Activated T-cell treated with anti-CD3 and anti-CD28 coated beads for 4 hours (primary cell): ENCODE measurements around the gene ZNF584.
A peak's percentile ranks its signal among the peaks of the same experiment; 100 is the strongest.
"Not testable (repeated sequence)": the region's sequence is repeated elsewhere in the genome, so short reads cannot be mapped to it uniquely, and the experiment has no call there.

Experiments
- DNase-seq: peaks from one replicate; pipeline ENCODE4 v3.0.0-alpha.2; 2020

The ZNF584 gene

DNA sequence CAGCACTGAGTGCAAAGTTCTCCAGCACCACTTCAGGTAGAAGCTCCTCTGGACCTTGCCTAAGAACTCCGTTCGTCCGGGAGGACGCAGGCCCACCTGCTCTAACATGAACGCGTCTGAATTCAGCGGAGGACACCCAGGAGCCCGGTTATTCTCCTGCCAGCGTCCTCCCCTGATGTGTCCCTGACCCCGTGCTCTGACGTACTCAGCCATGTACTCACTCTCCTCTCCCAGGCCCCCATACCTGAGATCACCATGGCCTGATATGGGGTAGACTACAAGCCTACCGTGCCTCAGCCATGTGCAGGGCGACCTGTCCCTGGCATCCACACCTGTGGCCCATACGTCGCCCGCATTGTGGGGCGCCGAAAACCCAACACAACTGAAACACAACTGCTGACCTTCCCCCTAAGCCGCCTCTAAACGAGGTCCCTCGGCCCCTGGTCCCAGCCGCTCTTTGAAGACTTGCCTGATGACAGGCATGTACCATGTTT is 744 bp upstream of the ZNF584 start:
- no peak for DNase-seq

DNA sequence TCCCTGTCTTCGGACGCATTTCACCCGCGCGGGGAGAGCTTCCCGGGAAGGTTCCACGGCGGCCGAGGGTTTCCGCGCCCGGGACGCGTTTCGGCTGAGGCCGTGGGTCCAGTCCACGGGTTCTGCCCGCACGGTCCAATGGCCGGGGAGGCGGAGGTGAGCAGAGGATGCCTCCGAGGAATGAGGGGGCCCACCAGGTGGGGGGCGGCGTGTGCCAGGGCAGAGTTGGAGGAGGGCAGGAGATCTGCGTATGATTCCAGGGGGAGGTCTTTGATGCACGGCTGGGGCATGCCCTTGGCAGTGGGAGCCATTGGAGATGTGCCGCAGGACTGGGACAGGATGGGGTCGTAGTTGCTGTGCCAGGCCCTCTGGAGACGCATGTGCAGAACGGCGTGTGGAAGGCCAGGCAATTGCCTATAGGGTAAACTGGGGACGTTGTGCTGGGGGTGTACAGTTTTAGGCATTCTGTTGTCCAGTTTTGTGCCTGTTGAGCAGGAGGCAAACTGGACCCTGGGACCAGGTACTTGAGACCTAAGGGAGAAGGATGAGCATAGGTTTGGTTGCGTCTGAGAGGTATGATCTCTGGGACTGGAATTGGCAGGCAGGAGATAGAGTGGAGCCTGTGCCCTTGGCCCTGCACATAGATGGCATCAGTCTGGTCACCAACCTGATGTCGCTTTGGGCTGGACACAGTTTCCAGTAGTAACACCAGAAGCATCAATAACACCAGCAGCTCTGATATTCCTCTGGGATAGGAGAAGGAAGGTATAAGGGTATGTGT is 751 bp downstream of the ZNF584 start:
- DNase-seq: no peak

DNA sequence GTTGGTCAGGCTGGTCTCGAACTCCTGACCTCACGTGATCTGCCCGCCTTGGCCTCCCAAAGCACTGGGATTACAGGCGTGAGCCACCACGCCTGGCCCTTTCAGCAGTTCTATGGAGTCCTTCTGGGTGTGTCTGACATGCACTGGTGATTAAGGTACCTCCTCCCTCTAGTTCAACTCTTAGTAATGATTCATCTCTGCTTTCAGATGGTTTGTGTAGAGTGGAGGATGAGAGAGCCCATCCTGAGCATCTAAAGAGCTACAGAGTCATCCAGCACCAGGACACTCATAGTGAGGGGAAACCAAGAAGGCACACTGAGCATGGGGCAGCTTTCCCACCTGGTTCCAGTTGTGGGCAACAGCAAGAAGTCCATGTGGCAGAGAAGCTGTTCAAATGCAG is 8.2 kb downstream of the ZNF584 start:
- no peak for DNase-seq

DNA sequence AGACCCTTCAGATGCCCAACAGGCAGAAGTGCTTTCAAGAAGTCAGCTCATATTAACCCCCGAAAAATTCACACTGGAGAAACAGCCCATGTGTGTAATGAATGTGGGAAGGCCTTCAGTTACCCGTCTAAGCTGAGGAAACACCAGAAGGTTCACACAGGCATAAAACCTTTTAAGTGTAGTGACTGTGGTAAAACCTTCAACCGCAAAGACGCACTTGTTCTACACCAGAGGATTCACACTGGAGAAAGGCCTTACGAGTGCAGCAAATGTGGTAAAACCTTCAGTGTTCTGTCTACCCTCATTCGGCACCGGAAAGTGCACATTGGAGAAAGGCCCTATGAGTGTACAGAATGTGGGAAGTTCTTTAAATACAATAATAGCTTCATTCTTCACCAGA is 8.6 kb downstream of the ZNF584 start:
- no peak for DNase-seq

DNA sequence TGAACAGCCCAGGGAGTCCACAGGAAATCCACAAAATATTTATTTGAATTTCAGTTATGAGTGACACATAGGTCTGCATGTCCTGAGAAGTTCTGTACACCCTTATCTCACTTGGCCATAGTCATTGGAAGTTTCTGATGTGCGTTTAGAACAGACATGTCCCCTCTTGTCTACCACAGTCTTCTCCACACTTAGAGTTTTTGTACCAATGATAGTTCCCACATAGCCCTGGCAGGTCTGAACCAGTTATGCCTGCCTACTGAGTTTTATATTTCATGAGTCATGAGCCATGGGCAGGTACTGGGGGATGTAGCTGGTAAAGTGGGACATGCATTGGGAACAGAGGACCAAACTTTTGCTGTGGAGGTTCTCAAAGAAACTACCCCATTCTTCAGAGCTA is 20.2 kb downstream of the ZNF584 start:
- no peak for DNase-seq

DNA sequence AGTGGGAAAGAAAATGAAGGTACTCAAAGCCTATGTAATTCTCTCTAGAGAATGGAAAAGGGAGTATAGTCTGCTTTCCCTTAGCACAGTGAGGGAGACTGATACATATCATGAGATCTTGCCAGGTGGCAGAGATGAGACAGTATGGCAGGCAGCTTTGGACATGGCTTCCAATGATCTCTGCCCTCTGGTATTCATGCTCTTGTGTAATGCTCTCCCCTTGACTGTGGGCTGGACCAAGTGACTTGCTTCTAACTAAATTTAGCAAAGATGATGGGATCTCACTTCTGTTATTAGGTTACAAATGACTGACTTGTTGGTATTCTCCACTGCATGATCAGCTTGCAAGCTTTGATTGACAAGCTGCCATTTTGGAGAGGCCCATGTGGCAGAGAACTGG is 21.3 kb downstream of the ZNF584 start:
- DNase-seq: no peak

DNA sequence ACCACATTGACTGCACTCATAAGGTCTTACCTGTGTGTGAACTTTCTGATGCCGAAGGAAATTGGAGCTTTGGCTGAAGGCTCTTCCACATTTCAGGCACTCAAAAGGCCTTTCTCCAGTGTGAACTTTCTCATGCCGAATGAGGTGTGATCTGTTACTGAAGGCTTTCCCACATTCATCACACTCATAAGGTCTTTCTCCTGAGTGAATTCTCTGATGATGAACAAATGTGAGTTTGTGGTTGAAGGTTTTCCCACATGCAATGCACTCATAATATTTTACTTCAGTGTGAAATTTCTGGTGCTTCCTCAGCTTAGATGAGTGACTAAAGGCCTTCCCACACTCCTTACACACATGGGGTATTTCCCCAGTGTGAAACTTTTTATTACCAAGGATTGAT is 25.8 kb downstream of the ZNF584 start:
- DNase-seq: no peak

DNA sequence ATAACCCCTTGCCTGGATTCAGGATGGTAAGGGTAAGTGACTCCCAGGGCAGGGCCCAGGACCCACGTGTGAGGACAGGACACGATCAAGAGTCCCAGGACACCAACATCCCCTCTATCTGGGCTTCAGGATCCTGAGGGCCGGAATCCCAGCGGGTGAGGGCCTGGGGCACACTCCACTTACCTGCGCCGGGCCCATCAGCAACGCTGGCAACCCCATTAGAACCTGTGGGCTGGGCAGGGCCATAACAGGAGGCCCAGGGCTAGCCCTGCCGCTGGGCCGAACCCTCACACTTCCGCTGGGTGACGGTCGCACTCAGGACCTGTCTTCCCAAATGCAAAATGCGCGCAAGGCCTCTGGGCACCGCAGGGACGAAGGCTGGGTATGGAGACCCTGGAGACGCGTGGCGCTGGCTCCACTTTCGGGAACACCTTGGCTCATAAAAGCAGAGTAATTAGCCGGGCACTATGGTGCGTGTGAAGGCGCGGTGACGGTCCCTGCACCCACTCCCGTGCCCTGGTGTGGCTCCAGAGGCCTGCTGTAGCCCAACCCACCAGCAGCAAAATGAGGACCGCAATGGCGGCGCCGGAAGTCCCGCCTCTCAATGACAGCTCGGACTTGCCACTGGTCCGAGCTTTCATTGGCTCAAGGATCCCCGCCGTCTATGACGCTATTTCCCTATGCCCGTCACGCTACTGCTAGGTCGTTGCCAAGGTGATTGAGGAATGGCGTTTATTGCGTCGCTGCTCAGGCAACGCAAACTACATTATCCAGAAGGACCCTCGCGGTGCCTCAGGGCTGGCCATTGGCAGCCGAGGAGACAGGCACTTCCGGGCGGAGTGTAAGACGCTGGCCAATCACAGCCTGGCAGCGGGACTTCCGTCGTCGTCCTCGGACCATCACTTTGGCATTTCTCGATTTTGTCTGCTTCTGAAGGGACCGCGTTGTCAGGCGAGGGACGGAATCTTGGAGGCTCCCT is 31.4 kb downstream of the ZNF584 start, which contains the start of gene ZNF132:
ZNF132 (minus strand) TSS at position 578 of the 979 bp plus-strand sequence; CDS start at position 246, 332 bp downstream.
- DNase-seq: peak; percentile 85

DNA sequence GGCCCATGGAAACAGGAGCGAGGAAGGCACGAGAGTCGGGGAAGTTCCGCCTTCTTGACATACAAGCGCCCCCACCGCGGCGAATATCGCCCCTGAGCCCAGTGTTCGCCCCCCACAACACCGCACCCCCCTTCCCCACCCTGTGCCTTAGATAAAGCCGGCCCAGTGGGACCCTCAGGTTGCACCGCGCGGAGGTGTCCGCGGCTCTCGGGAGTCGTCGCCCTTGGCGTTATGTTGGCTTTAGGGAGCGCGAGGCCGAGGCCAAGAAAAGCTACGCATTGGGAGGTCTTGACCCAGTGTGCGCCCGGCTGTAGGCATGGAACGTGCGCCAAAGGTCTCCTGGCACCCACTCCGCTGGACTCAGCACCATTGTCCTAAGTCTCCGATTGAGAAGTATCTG is 32.1 kb downstream of the ZNF584 start:
- DNase-seq: no peak

DNA sequence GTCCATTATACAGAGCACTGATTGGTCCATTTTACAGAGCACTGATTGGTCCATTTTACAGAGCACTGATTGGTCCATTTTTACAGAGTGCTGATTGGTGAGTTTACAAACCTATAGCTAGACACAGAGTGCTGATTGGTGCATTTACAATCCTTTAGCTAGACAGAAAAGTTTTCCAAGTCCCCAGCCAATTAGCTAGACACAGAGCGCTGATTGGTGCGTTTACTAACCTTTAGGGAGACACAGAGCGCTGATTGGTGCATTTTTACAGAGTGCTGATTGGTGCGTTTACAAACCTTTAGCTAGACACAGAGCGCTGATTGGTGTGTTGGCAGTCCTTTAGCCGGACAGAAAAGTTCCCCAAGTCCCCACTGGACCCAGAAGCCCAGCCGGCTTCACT is 34.5 kb downstream of the ZNF584 start:
- DNase-seq: not testable (repeated sequence)

DNA sequence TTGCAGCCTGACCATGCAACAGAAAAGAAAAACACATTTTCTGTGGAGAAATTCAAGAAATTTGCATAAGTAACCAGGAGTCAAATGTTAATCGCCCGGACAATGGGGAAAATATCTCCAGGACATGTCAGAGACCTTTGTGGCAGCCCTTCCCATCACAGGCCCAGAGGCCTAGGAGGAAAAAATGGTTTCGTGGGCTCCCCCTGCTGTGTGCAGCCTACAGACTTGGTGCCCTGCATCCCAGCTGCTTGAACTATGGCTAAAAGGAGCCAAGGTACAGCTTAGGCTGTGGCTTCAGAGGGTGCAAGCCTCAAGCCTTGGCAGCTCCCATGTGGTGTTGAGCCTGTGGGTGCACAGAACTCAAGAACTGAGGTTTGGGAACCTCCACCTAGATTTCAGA is 40.4 kb downstream of the ZNF584 start:
- DNase-seq: not testable (repeated sequence)

DNA sequence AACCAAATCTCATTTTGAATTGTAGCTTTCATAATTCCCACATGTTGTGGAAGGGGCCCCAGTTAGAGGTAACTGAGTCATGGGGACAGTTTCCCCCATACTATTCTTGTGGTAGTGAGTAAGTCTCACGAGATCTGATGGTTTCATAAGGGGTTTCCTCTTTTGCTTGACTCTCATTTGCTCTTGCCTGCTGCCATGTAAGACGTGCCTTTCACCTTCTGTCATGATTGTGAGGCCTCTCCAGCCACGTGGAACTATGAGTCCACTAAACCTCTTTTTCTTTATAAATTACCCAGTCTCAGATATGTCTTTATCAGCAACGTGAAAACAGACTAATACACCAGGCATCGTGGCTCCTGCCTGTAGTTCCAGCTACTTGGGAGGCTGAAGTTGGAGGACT is 41.5 kb downstream of the ZNF584 start:
- DNase-seq: not testable (repeated sequence)

DNA sequence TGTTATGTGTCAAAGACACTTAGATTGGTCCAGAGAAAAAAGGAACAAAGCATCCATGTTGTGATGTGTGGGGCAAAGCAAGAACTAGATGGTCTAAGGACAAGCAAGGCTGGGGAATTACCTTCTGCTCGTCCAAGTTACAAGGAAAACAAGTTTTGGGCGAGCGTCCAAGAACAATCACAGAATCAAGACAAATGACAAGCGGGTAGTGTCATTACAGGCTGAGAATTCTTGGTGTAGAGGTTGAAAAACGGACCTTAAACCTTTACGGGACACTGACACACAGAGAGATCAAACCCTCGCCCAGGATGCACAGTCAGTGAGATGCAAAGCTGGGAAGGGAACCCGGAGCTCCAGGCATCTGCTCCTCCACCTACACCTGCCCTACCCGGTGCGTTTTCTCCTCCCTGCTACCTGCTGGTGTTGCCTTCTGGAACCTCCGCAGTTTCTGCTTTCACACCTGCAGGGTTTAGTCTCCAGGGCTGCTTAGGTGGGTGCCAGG is 42.5 kb downstream of the ZNF584 start:
- no peak for DNase-seq

DNA sequence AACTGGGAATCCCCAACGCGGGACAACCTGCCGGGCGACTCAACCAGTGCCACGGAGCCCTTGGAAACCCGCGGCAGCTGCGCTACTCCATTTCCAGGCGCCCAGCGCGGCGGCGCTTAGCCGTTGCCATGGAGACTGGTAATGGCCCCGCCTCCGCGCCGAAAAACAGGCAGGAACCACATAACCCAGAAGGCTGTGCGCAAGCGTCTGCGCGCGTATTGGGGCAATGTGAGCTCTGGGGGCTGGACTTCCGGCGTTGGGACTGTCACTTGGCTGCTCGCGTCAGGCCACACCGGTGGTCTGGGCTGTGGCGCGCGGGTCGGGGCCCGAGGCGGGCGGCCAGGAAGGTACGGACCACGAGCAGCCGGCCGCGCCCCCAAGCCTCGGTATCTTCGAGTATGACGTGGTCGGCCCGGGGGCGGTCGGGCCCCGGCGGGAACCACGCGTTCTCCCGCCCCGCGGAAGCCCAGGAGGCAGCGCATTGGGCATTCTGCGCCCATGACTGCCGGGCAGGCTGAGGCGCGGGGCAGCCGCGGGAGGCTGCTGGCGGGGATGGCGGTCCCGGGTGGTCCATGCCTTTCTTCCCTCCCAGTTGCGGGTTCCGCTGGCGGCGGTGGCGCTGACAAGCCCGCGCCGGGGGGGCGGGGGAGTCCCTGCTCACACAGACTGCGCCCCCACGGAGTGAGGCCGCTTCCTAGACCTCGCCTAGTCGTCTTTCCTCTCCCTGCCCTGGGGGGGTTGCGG is 43.1 kb downstream of the ZNF584 start, which contains the start of gene ZNF324B:
ZNF324B (plus strand) TSS at position 265 of the 744 bp plus-strand sequence. CDS start 2,080 bp downstream, outside the sequence.
- peak; percentile 94 for DNase-seq

DNA sequence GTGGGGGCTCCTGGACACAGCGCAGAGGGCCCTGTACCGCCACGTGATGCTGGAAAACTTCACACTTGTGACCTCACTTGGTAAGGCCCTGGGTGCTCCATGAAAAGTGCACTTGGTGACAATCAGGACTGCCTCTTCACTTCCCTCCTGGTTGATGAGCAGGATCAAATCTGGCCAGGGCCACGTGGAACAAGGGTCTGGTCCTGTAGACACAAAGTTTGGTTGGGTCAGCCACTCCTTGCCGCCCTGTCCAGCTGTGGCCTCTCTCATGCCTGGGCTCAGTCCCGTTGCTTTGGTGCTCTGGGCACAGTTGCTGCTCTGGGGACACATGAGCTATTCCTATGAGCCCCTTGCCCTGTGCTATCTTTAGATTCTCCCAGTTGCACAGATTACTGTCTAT is 45.3 kb downstream of the ZNF584 start:
- DNase-seq: no peak

DNA sequence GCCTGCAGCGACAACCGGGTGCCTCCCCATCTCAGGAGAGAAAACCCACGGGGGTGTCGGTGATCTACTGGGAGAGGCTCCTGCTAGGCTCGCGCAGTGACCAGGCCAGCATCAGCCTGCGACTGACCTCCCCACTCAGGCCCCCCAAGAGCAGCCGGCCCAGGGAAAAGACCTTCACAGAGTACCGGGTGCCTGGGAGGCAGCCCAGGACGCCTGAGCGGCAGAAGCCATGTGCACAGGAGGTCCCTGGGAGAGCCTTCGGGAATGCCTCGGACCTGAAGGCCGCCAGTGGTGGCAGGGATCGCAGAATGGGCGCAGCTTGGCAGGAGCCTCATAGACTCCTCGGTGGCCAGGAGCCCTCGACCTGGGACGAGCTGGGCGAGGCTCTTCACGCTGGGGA is 46.9 kb downstream of the ZNF584 start:
- DNase-seq: no peak

DNA sequence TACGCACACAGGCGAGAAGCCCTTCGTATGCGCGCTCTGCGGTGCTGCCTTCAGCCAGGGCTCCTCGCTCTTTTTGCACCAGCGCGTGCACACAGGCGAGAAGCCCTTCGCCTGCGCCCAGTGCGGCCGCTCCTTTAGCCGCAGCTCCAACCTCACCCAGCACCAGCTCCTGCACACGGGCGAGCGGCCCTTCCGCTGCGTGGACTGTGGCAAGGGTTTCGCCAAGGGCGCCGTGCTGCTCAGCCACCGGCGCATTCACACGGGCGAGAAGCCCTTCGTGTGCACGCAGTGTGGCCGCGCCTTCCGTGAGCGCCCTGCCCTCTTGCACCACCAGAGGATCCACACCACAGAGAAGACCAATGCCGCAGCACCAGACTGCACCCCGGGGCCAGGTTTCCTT is 47.7 kb downstream of the ZNF584 start:
- DNase-seq: no peak

DNA sequence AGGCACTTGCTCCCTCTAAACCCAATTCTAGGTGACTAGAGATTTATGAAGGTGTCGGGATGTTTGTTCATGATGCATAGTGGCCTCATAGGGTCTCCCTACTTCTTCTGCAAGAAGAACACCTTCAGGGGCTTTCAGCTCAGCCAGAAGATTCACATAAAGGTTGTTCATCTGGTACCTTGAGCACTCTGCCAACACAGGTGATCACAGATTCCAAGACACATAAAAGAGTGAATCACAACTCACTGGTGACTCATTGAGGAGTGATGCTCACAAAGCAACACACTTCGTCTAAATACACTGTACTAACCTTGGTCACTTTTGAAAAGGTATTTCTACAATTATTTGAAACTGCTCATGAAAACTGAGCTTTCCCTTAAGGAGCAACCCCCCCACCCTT is 51.6 kb downstream of the ZNF584 start:
- DNase-seq: no peak

DNA sequence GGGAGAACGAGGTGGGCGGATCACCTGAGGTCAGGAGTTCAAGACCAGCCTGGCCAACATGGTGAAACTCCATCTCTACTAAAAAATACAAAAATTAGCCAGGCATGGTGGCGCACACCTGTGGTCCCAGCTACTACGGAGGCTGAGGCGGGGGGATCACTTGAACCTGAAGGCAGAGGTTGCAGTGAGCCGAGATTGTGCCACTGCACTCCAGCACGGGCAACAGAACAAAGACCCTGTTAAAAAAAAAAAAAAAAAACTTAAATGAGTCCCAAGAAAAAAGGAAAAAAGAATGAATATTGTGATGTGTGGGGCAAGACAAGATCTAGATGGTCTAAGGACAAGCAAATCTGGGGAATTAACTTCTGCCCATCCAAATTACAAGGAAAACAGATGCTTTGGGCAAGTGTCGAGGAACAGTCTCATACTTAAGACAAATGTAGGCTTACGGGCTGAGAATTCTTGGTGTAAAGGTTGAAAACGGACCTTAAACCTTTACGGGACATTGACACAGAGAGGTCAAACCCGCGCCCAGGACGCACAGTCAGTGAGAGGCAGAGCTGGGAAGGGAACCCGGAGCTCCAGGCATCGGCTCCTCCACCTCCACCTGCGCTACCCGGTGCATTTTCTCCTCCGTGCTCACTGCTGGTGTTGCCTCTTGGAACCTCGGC is 57.8 kb downstream of the ZNF584 start:
- DNase-seq: no peak

DNA sequence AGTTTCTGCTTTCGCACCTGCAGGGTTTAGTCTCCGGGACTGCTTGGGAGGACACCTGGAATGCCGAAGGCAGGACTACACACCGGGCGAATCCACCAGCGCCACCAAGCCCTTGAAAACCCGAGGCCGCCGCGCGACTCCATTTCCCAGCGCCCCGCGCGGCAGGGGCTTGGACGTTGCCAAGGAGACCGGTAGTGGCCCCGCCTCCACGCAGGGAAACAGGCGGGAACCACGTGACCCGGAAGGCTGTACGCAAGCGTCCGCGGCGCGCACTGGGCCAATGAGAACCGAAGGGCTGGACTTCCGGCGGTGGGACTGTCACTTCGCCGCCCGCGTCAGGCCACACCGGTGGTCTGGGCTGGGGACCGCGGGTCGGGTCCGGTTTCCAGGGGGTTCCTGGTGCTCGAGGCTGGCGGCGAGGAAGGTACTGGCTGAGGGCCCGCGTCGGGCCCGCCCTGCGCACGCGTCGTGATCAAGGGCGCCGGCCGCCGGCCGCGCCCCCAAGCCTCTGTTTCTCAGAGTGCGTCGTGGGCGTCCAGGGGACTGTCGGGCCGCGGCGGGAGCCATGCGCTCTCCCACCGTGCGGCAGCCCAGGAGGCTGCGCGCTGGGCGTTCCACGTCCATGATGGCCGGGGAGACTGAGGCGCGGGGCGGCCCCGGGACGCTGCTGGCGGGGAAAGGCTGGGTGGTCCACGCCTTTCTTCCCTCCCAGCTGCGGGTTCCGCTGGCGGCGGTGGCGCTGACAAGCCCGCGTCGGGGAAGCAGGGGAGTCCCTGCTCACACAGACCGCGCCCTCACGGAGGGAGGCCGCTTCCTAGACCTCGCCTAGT is 58.5 kb downstream of the ZNF584 start, which contains the start of gene ZNF324:
ZNF324 (plus strand) TSS at position 321 of the 830 bp plus-strand sequence. CDS start 2,106 bp downstream, outside the sequence.
- DNase-seq: peak; percentile 97
